C4-2B (cell line): ENCODE results near the gene STAT5B.

Experiments used
- ZFX ChIP-seq: fragments of 450-650 bp; IDR thresholded peaks from 2 replicates; pipeline ENCODE4 v1.6.1; 2017
- TF ChIP-seq, protein P1 (sequence below): fragments of 450-650 bp; conservative IDR thresholded peaks from 2 replicates; pipeline ENCODE4 v1.5.1; 2017; ENCODE audit warnings: mild to moderate bottlenecking

DNA sequence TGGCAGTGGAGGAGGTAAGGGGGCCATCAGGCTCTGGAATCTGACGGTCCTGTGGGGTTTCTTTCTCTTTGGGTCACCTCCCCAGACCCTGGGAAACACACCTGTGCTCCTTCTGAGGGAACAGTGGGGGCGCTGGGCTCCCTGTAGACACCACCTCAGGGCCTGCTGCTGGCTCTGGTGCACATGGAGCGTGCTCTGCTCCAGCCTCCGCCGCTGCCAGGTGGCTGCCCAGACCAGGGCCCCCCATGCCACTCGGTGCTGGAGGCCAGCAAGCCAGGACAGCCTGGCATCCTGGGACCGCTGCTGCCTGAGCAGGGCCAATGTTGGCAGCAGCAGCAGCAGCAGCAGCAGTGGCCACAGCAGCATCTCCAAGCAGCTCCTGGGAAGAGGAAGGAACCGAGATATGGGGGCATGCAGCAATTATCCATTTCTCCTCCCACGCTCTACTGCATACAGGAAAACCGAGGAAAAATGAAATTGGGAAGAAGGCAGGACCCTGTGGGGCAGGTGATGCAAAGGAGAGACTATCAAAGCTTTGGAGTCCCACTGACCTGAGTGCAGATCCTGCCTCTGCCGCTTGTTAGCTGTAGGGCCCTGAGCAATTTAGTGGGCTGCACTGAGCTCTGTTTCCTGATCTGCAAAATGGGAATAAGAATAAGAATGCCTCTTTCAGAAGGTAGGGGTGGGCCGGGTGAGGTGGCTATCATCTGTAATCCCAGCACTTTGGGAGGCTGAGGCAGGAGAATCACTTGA, 82.8 kb downstream of the STAT5B start:
- TF ChIP-seq, protein P1, sequence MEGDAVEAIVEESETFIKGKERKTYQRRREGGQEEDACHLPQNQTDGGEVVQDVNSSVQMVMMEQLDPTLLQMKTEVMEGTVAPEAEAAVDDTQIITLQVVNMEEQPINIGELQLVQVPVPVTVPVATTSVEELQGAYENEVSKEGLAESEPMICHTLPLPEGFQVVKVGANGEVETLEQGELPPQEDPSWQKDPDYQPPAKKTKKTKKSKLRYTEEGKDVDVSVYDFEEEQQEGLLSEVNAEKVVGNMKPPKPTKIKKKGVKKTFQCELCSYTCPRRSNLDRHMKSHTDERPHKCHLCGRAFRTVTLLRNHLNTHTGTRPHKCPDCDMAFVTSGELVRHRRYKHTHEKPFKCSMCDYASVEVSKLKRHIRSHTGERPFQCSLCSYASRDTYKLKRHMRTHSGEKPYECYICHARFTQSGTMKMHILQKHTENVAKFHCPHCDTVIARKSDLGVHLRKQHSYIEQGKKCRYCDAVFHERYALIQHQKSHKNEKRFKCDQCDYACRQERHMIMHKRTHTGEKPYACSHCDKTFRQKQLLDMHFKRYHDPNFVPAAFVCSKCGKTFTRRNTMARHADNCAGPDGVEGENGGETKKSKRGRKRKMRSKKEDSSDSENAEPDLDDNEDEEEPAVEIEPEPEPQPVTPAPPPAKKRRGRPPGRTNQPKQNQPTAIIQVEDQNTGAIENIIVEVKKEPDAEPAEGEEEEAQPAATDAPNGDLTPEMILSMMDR = no peak
- no peak for TF ChIP-seq ZFX
